T-cell (primary cell): Measurements from ENCODE around the gene CTNNA3. TPM values are rescaled to one million over a fixed set of nuclear protein-coding genes. Genes with fewer than 3 reads are reported as not detected.

Experiments
- ATAC-seq, 4 experiments: fragments of 200-7000 bp in 3 of 4; fragments of 150-1000 bp in 1 of 4; cut with Tn5 transposase; replicated peaks in 1 of 4; 1 replicate in 3 of 4; 2 replicates in 1 of 4; pipeline ENCODE4 v1.10.0; 2021; ENCODE audit warnings: moderate library complexity in 3 of 4, mild to moderate bottlenecking in 2 of 4, moderate number of reproducible peaks in 1 of 4
- CTCF ChIA-PET, 2 donors: fragments of 300-600 bp; sonication (Branson Sonifier 250); formaldehyde crosslinking; loops; one replicate each; lab custom pipeline; 2022; ENCODE audit warnings: antibody characterized with exemption in 2 of 2; lab: Charles Lee
- POLR2A ChIA-PET, 2 donors: fragments of 300-600 bp; sonication (Branson Sonifier 250); formaldehyde crosslinking; loops; one replicate each; lab custom pipeline; 2022; ENCODE audit warnings: antibody characterized with exemption in 2 of 2; lab: Charles Lee
- DNase-seq, 35 experiments: peaks; one replicate each; pipeline versions ENCODE4 v3.0.0 to v3.0.0-alpha.2; 2013 to 2023
- H3K27ac ChIP-seq: one replicate; pipeline ENCODE4 v1.5.1; 2013; ENCODE audit warnings: low read length
- H3K27me3 ChIP-seq, 2 experiments: replicated peaks in 1 of 2; 1 replicate in 1 of 2; 2 replicates in 1 of 2; pipeline versions ENCODE4 v1.6.1 to v1.7.0; 2013; ENCODE audit warnings: low read length in 1 of 2, mixed read lengths in 1 of 2; ENCODE audit not compliant: control insufficient read depth in 2 of 2, insufficient read depth in 2 of 2; ENCODE audit errors: extremely low read depth in 1 of 2
- H3K36me3 ChIP-seq, 2 donors: 1 replicate in 1 of 2; 2 replicates in 1 of 2; pipeline versions ENCODE4 v1.6.1 to v1.7.0; 2013; ENCODE audit warnings: low read length in 1 of 2; ENCODE audit not compliant: control insufficient read depth in 2 of 2, insufficient read depth in 1 of 2; ENCODE audit errors: extremely low read depth in 1 of 2
- H3K4me1 ChIP-seq, 2 experiments: 1 replicate in 1 of 2; 2 replicates in 1 of 2; pipeline versions ENCODE4 v1.6.1 to v1.7.0; 2013; ENCODE audit warnings: low read length in 2 of 2, mixed read lengths in 1 of 2; ENCODE audit not compliant: insufficient read depth in 2 of 2, control insufficient read depth in 1 of 2; ENCODE audit errors: extremely low read depth in 1 of 2
- H3K4me3 ChIP-seq, 2 donors: 1 replicate in 1 of 2; 2 replicates in 1 of 2; pipeline versions ENCODE4 v1.5.1 to v1.7.0; 2013; ENCODE audit warnings: mild to moderate bottlenecking in 2 of 2, low read length in 1 of 2, moderate library complexity in 1 of 2; ENCODE audit not compliant: control insufficient read depth in 1 of 2; ENCODE audit errors: extremely low read depth in 1 of 2
- H3K9me3 ChIP-seq: 2 replicates; pipeline ENCODE4 v1.7.0; 2013
- H3K27ac Mint-ChIP-seq, 2 donors: one replicate each; pipeline ENCODE4 v1.8.0; 2020 to 2021; ENCODE audit warnings: mild to moderate bottlenecking in 2 of 2, mixed read lengths in 2 of 2
- H3K27me3 Mint-ChIP-seq, 2 donors: one replicate each; pipeline ENCODE4 v1.8.0; 2021 to 2022; ENCODE audit warnings: mixed read lengths in 2 of 2
- H3K36me3 Mint-ChIP-seq: one replicate; pipeline ENCODE4 v1.8.0; 2021; ENCODE audit warnings: mixed read lengths
- H3K4me1 Mint-ChIP-seq, 3 donors: one replicate each; pipeline ENCODE4 v1.8.0; 2020 to 2022; ENCODE audit warnings: mixed read lengths in 3 of 3, mild to moderate bottlenecking in 1 of 3
- H3K4me3 Mint-ChIP-seq, 3 donors: one replicate each; pipeline ENCODE4 v1.8.0; 2020 to 2022; ENCODE audit warnings: mild to moderate bottlenecking in 3 of 3, mixed read lengths in 3 of 3, moderate library complexity in 3 of 3
- H3K9me3 Mint-ChIP-seq, 3 donors: one replicate each; pipeline ENCODE4 v1.8.0; 2020 to 2022; ENCODE audit warnings: mixed read lengths in 3 of 3
- WGBS: methylation state at CpG from one replicate; pipeline ENCODE4 v1.1.5; 2013; ENCODE audit warnings: missing lambda C conversion rate; ENCODE audit not compliant: insufficient coverage; 5-methylcytosine and 5-hydroxymethylcytosine counted together
- total RNA-seq, 35 experiments: library from RNA in 6 of 35; stranded (reverse) in 6 of 35; fragments of 120-200 nt in 1 of 35; gene quantifications; one replicate each; pipeline versions ENCODE4 v1.2.1 to v1.2.4 and lab custom pipeline; 2013 to 2026

The CTNNA3 gene
- total RNA-seq, 5 donors from 2014 or later (not counting 1 experiment from before 2014, with no cell fraction given) = 0.88 TPM; not detected in 4

- no peak overlapping the region for H3K27ac ChIP-seq
- no peak overlapping the region for H3K4me3 ChIP-seq
- no peaks in the 10 kb centered on the region for H3K4me1 ChIP-seq
- ChIA-PET POLR2A (no interaction called here), CTCF (no interaction called here)
- no peak for DNase-seq
- no peaks in the 10 kb centered on the region for H3K36me3 ChIP-seq
- Mint-ChIP-seq H3K9me3 (peaks cover 0 to 3% (median 0%) of the 10 kb centered on the region in 3 donors), H3K4me1 (no peaks in the 10 kb centered on the region), H3K27ac (no peak overlapping the region), H3K36me3 (no peaks in the 10 kb centered on the region), H3K27me3 (peaks cover 0 to 2% of the 10 kb centered on the region in 2 donors), H3K4me3 (no peak overlapping the region)
- ATAC-seq = no peak
- H3K9me3 ChIP-seq = no peaks in the 10 kb centered on the region
- H3K27me3 ChIP-seq = no peaks in the 10 kb centered on the region
Observed at GRCh38 chr10:67022099-67022498, 673.9 kb downstream of the CTNNA3 start.

GRCh38 chr10:67017218-67017617 lies 678.8 kb downstream of the CTNNA3 start:
- H3K27me3 ChIP-seq = no peaks in the 10 kb centered on the region
- ChIA-PET CTCF (no interaction called here), POLR2A (no interaction called here)
- no peaks in the 10 kb centered on the region for H3K36me3 ChIP-seq
- no peaks in the 10 kb centered on the region for H3K4me1 ChIP-seq
- DNase-seq (no peak), ATAC-seq (no peak)
- no peak overlapping the region for H3K4me3 ChIP-seq
- WGBS = no CpG with 5 or more reads among the region's 2 CpGs
- Mint-ChIP-seq H3K27ac (no peak overlapping the region), H3K4me3 (no peak overlapping the region), H3K36me3 (no peaks in the 10 kb centered on the region), H3K27me3 (peaks cover 0 to 2% of the 10 kb centered on the region in 2 donors), H3K4me1 (no peaks in the 10 kb centered on the region), H3K9me3 (no peaks in the 10 kb centered on the region)
- no peaks in the 10 kb centered on the region for H3K9me3 ChIP-seq
- no peak overlapping the region for H3K27ac ChIP-seq

DNA sequence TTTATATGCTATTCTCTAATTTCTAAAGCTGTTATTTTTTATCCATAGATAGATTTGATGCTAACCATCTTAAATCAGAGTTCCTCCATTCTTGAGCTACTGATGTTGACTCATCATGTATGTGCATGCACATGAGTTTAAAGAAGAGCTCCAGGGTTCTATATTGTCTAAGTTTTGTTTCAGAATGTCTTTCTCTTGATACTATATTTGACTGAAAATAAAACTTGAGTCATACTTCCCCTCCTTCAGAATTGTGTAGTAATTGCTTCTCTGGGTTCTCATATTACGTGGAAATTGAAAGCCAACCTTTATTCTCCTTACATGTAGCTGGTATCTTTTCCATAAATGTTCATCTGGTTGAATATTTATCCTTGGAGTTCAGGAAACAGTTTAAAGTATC lies 680.8 kb downstream of the CTNNA3 start:
- no peak for ATAC-seq

DNA sequence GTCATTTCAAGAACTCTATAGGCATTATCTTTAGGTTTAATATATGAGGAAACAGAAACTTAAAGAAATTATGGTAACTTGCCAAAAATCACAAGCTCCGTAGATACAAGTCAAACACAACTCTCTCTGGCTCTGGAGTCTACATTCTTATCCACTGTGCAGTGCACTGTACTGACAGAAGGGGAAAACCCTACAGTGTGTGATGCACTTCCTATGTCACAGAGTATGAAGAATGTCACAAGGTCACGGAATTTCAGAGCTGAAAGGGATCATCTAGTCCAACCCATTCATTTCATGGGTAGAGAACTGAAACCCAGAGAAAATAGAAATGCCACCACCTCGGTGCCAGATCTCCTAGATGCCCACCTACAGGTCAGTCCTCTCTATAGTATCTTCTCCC lies 684.0 kb downstream of the CTNNA3 start:
- H3K9me3 Mint-ChIP-seq = no peaks in the 10 kb centered on the region
- H3K27me3 ChIP-seq = no peaks in the 10 kb centered on the region
- no peaks in the 10 kb centered on the region for H3K4me1 ChIP-seq
- DNase-seq = no peak
- H3K4me3 ChIP-seq = no peak overlapping the region
- no peak overlapping the region for H3K27ac ChIP-seq
- H3K27me3 Mint-ChIP-seq = no peaks in the 10 kb centered on the region
- no peak overlapping the region for H3K27ac Mint-ChIP-seq
- ChIA-PET CTCF (no interaction called here), POLR2A (no interaction called here)
- H3K36me3 ChIP-seq = no peaks in the 10 kb centered on the region
- H3K36me3 Mint-ChIP-seq = no peaks in the 10 kb centered on the region
- H3K9me3 ChIP-seq = no peaks in the 10 kb centered on the region
- H3K4me3 Mint-ChIP-seq = no peak overlapping the region
- H3K4me1 Mint-ChIP-seq = no peaks in the 10 kb centered on the region
- 67% methylated on average over 1 of the region's 3 CpGs for WGBS
- ATAC-seq = no peak

More for the DNA sequence above, 680.8 kb downstream of the CTNNA3 start:
- no peaks in the 10 kb centered on the region for H3K27me3 Mint-ChIP-seq
- no peaks in the 10 kb centered on the region for H3K9me3 Mint-ChIP-seq
- no peaks in the 10 kb centered on the region for H3K4me1 Mint-ChIP-seq
- no peaks in the 10 kb centered on the region for H3K36me3 Mint-ChIP-seq
- no peak overlapping the region for H3K4me3 ChIP-seq
- no CpG with 5 or more reads among the region's 1 CpG for WGBS
- ChIA-PET CTCF (no interaction called here), POLR2A (interaction anchor here in 1 of 2 donors (0.6 kb wide), 1 partner anchor 52 kb away, joined by 3 read pairs; no protein-coding TSS in a partner anchor)
- H3K36me3 ChIP-seq = no peaks in the 10 kb centered on the region
- H3K27ac Mint-ChIP-seq = no peak overlapping the region
- H3K9me3 ChIP-seq = no peaks in the 10 kb centered on the region
- H3K27me3 ChIP-seq = no peaks in the 10 kb centered on the region
- H3K4me3 Mint-ChIP-seq = no peak overlapping the region
- DNase-seq = no peak
- no peaks in the 10 kb centered on the region for H3K4me1 ChIP-seq
- no peak overlapping the region for H3K27ac ChIP-seq

- Mint-ChIP-seq H3K4me3 (no peak overlapping the region), H3K27ac (no peak overlapping the region), H3K4me1 (no peaks in the 10 kb centered on the region), H3K36me3 (no peaks in the 10 kb centered on the region), H3K27me3 (no peaks in the 10 kb centered on the region), H3K9me3 (no peaks in the 10 kb centered on the region)
- POLR2A ChIA-PET = no interaction called here
- Histone ChIP-seq H3K9me3 (no peaks in the 10 kb centered on the region), H3K27ac (no peak overlapping the region), H3K27me3 (no peaks in the 10 kb centered on the region), H3K4me1 (no peaks in the 10 kb centered on the region), H3K36me3 (no peaks in the 10 kb centered on the region), H3K4me3 (no peak overlapping the region)
- ATAC-seq (no peak), DNase-seq (no peak)
- CTCF ChIA-PET = interaction anchor here in 1 of 2 donors (0.7 kb wide), 1 partner anchor 100 kb away, joined by 4 read pairs; no protein-coding TSS in a partner anchor
- WGBS = no CpG with 5 or more reads among the region's 1 CpG
Observed at GRCh38 chr10:67011480-67011879, 684.5 kb downstream of the CTNNA3 start.

DNA sequence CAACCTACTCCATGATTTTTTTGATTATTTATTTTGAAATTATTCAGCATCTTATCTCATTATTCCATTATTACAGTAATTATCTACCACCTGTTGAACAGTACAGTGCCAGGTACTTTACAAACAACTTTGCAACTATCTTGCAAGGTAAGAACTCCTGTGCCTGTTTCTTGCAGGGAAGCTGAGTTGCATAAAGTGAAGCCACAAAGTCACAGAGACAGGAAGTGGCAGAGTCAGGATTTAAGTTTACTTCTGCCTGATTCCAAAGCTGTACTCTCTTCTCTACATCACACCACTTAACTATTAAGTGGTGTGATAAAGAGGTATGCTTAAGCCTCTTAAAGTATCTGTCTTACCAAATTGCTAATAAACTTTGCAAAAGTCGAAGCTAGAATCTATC lies 690.0 kb downstream of the CTNNA3 start:
- Histone ChIP-seq H3K4me1 (no peaks in the 10 kb centered on the region), H3K9me3 (no peaks in the 10 kb centered on the region), H3K27me3 (no peaks in the 10 kb centered on the region), H3K36me3 (no peaks in the 10 kb centered on the region), H3K27ac (no peak overlapping the region), H3K4me3 (no peak overlapping the region)
- H3K27me3 Mint-ChIP-seq = no peaks in the 10 kb centered on the region
- ATAC-seq (no peak), DNase-seq (no peak)
- H3K36me3 Mint-ChIP-seq = no peaks in the 10 kb centered on the region
- H3K9me3 Mint-ChIP-seq = no peaks in the 10 kb centered on the region
- H3K4me1 Mint-ChIP-seq = no peaks in the 10 kb centered on the region
- WGBS = no CpG with 5 or more reads among the region's 1 CpG
- CTCF ChIA-PET = no interaction called here
- POLR2A ChIA-PET = no interaction called here
- no peak overlapping the region for H3K27ac Mint-ChIP-seq
- no peak overlapping the region for H3K4me3 Mint-ChIP-seq

GRCh38 chr10:67004690-67005089 lies 691.3 kb downstream of the CTNNA3 start:
- DNase-seq (no peak), ATAC-seq (no peak)
- no peaks in the 10 kb centered on the region for H3K36me3 ChIP-seq
- H3K27ac ChIP-seq = no peak overlapping the region
- H3K27me3 ChIP-seq = no peaks in the 10 kb centered on the region
- POLR2A ChIA-PET = no interaction called here
- Mint-ChIP-seq H3K4me3 (no peak overlapping the region), H3K36me3 (no peaks in the 10 kb centered on the region), H3K27ac (no peak overlapping the region), H3K9me3 (no peaks in the 10 kb centered on the region), H3K27me3 (no peaks in the 10 kb centered on the region), H3K4me1 (no peaks in the 10 kb centered on the region)
- whole genome bisulfite sequencing = no CpG with 5 or more reads among the region's 2 CpGs
- H3K9me3 ChIP-seq = no peaks in the 10 kb centered on the region
- no peak overlapping the region for H3K4me3 ChIP-seq
- CTCF ChIA-PET = no interaction called here
- no peaks in the 10 kb centered on the region for H3K4me1 ChIP-seq
